Spleen (tissue), 7 donors: ENCODE data around the gene FOXO3.

ENCODE experiments used
- CTCF ChIP-seq, 11 experiments: fragments of 200-600 bp in 7 of 11; fragments of 450-650 bp in 4 of 11; sonication (generic) in 4 of 11; IDR thresholded peaks in 8 of 11; conservative IDR thresholded peaks in 3 of 11; 1 replicate in 7 of 11; 2 replicates in 4 of 11; pipeline versions ENCODE4 v1.4.0 to v1.8.0; 2016 to 2021; ENCODE audit warnings: antibody characterized with exemption in 11 of 11, inconsistent platforms in 4 of 11, mild to moderate bottlenecking in 1 of 11
- POLR2AphosphoS5 ChIP-seq, 3 donors: sonication (generic); formaldehyde crosslinking; IDR thresholded peaks; one replicate each; pipeline ENCODE4 v1.5.1; 2017; ENCODE audit warnings: antibody characterized with exemption in 3 of 3
- donor health status: DM: no; HTN: no; CAD: no; lungs with moderate emphysema.
- donor health status: DM: no; HTN: no; CAD: no.
- donor health status: DM: no; HTN: no; CAD: no.

GRCh38 chr6:108658174-108658573 is 97.5 kb downstream of the FOXO3 start:
- TF ChIP-seq CTCF (IDR thresholded peaks at IDR 0.05 in 8 of 11, conservative IDR thresholded peaks at IDR 0.05 in 3 of 11) = no peak
- TF ChIP-seq POLR2AphosphoS5 (IDR thresholded peaks at IDR 0.05) = no peak
